HL-60 (cell line): ENCODE data around the gene FAM117A.

Source experiments
- CTCF ChIP-seq: IDR thresholded peaks from one replicate; pipeline ENCODE4 v1.5.1; 2011; ENCODE audit warnings: low read length, control low read depth, inconsistent platforms; ENCODE audit not compliant: insufficient read depth
- GABPA ChIP-seq: IDR thresholded peaks from 2 replicates; pipeline ENCODE4 v1.6.1; 2012; ENCODE audit warnings: low read depth
- POLR2AphosphoS5 ChIP-seq: IDR thresholded peaks from 2 replicates; pipeline ENCODE4 v1.6.1; 2012; ENCODE audit warnings: low read depth
- REST ChIP-seq: IDR thresholded peaks from 2 replicates; pipeline ENCODE4 v1.6.1; 2012; ENCODE audit warnings: low read depth; ENCODE audit not compliant: insufficient replicate concordance
- SPI1 ChIP-seq: IDR thresholded peaks from 2 replicates; pipeline ENCODE4 v1.6.1; 2012; ENCODE audit warnings: low read depth, mild to moderate bottlenecking, borderline replicate concordance

DNA sequence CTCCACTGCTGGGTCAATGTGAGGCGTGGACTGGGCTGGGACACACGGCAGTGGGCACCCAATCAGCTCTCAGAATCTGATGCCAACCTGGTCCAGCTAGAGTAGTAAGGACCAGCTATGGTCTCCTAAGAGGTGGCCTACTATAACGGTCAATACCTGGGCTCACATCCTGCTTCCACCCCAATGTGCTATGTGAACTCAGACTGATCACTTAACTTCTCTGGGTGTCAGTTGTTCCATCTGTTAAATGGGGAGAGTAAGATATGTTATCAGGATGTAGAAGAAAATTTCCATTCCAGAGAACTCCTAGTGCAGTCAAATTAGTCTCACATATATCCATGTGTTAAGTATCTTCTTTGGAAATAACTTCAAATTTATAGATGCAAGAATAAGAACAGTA is 14.2 kb downstream of the FAM117A start:
- no peak for TF ChIP-seq CTCF
- no peak for TF ChIP-seq GABPA
- no peak for TF ChIP-seq POLR2AphosphoS5
- TF ChIP-seq REST = no peak
- no peak for TF ChIP-seq SPI1
